ENCODE measurements around the gene NDRG3.

DNA sequence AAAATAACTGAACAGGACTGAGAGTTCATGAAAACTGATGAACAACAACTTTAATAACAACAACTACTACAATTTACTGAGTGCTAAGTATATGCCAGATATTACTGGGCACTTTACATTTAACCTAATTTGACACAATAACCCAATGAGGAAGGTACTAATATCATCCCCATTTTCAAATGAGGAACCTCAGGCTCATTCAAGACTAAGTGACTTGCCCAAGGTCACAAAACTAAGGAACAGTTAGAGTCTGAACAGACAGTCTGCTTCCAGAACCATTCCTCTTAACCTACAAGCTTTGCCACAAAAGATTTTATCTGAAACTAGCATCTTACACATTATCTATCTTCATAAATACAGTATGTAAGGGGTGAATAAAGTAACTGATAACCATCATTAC lies 10.6 kb upstream of the NDRG3 start:
- TF ChIP-seq, protein P1, sequence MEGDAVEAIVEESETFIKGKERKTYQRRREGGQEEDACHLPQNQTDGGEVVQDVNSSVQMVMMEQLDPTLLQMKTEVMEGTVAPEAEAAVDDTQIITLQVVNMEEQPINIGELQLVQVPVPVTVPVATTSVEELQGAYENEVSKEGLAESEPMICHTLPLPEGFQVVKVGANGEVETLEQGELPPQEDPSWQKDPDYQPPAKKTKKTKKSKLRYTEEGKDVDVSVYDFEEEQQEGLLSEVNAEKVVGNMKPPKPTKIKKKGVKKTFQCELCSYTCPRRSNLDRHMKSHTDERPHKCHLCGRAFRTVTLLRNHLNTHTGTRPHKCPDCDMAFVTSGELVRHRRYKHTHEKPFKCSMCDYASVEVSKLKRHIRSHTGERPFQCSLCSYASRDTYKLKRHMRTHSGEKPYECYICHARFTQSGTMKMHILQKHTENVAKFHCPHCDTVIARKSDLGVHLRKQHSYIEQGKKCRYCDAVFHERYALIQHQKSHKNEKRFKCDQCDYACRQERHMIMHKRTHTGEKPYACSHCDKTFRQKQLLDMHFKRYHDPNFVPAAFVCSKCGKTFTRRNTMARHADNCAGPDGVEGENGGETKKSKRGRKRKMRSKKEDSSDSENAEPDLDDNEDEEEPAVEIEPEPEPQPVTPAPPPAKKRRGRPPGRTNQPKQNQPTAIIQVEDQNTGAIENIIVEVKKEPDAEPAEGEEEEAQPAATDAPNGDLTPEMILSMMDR (conservative IDR thresholded peaks at IDR 0.05; ENCODE audit: low read length): no peak
- no peak for TF ChIP-seq EZH2phosphoT487 (IDR thresholded peaks at IDR 0.05; ENCODE audit: borderline replicate concordance, low read depth, low read length)
